Measurements from ENCODE around the gene TYMP.
A peak's percentile ranks its signal among the peaks of the same experiment; 100 is the strongest.
"Not testable (repeated sequence)": the region's sequence is repeated elsewhere in the genome, so short reads cannot be mapped to it uniquely, and the experiment has no call there.

The TYMP gene

DNA sequence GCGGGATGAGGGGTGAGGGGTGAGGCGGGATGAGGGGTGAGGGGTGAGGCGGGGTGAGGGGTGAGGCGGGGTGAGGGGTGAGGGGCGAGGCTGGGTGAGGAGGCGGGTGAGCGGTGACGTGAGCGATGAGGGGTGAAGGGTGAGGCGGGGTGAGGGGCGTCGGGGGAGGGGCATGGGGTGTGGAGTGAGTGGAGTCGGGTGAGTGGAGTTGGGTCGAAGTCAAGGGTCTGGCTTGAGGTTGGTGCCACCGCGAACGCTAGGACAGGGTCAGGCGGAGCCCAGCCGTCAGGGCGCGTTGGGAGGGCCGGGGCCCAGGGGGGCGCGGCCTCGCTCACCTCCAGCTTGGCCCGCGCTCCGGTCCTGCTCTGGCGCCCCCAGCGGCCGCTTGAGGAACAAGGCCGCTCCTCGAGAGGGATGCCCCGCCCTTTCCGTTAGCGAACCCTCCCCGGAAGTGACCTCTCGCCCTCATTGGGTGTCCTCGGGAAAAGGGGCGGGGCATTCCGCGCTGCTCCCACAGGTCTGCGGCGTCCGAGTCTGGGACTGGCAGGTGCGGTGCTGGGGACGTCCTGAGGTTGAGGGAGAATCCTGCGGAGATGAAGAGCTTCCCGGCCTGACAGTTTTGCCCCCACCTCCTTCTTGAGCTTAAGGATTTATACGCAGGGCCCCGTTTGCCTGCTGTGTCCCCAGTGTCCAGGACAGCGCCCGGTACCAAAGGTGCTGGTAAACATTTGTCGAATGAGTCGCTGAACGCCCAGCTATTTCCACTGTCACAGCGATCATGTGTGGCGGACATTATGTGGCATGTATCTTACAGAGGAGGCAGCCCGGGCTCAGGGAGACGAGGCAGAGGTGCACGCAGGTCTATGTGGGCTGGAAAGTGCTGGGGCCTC lies 33.0 kb upstream of the TYMP start, which contains the start of gene SYCE3:
TSS of gene SYCE3 (minus strand) at position 397 of the 890 bp plus-strand sequence. CDS start 6,514 bp downstream, outside the sequence.
- DNase-seq: peak; percentile 88

DNA sequence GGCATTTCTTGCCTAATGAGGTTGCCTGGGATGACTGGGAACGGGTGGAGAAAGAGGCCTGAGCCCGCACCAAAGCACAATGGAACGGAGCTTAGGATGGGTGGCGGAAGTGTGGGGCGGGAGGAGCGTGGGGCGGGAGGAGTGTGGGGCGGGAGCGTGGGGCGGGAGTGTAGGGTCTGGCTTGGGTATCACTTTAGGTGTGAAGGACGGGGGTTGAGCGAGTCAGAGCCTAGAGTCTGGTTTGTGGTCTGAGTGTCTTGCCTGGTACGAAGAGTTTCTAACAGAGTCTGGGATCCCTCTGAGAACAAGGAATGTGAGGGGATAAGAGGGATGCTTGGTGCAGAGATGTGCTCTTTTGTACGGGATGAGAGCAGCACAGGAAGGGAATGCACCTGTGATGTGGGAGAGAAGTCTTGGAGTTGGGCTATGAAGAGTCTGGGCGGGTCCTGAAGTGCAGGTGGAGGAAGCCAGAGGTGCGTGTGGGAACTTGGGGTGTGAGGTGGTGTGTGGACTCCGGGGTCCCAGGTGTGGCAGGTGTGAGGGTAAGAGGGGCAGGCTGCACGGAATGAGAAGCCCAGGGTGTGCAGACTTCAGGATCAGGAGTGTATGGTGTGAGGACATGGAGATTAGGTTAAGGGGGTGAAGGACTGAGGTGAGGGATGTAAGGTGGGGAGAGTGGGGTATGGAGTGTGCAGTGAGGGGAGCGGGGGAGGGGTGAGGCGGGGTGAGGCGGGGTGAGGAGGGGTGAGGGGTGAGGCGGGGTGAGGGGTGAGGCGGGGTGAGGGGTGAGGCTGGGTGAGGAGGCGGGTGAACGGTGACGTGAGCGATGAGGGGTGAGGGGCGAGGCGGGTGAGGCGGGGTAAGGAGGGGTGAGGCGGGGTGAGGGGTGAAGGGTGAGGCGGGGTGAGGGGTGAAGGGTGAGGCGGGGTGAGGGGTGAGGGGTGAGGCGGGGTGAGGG lies 31.9 kb upstream of the TYMP start:
- no peak for DNase-seq

DNA sequence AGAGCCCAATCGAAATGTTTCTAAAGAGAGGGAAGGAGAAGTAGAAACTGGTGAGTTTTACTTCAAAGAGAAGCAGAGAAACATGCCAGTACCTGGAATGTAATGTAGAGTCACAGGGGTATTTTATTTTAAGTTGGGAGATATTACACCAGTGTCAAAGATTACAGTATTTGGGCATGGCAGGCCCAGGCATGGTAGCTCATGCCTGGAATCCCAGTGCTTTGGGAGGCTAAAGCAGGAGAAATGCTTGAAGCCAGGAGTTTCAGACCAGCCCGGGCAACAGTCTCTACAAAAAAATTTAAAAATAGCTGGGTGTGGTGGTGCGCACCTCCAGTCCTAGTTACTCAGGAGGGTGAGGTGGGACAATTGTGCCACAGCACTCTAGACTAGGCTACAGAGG lies 30.2 kb upstream of the TYMP start:
- no peak for DNase-seq

DNA sequence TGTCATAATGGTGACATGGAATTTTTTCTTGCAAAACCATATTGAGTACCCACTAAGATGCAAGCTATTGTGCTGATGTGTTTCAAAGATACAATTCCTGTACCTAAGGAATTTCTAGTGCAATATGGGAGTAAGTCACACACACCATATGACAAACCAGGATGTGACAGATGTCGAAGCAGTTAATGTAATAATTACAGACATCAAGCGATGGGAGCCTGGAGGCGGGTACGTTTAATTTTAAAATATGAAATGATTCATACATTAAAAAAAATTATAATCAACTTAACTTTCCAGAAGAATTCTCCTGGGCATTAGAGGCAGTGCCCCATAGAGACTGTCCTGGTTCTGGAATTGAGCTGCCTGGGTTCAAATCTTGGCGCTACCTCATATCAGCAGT lies 26.9 kb upstream of the TYMP start:
- no peak for DNase-seq

DNA sequence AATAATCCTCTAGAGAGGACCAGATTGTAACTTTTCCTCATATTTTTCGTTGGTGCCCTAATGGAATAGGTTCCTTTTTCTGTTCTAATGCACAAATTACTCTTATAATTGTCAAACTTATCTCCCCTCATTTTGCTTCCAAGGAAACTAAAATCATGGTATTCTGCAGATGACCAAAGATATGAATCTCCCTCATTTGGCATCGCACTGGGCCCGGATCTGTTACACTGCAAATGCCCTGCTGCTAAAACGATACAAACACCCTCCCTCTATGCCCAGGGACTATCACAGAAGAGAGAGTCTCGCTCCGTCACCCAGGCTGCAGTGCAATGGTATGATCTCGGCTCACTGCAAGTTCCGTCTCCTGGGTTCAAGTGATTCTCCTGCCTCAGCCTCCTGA lies 23.5 kb upstream of the TYMP start:
- DNase-seq: no peak

DNA sequence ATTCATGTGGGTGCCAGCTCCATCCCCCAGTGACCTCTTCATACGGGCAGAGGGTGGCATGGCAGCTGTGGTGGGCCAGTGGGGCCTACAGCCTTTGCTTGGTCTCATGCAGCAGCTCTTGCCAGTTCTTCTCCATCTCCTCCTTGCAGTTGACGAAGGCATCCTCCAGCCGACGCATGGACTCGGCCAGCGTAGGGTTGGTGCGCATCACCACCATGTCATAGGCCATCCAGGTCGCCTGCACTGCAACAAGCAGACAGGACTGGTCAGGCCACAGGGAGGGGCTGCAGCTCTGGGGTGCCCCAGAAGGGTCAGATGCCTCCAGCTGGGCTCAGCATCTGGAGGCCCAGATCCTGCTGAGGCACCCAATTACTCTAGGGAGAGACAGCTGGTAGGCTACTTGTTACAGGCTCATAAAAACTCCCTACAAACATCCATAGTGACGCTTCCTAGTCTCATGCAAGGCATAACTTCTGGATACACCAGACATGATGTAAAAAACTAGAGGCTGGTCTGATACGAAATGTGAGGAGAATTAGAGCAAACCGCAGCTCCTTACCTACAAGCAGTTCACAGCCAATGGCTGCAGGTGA lies 21.4 kb upstream of the TYMP start:
- no peak for DNase-seq

DNA sequence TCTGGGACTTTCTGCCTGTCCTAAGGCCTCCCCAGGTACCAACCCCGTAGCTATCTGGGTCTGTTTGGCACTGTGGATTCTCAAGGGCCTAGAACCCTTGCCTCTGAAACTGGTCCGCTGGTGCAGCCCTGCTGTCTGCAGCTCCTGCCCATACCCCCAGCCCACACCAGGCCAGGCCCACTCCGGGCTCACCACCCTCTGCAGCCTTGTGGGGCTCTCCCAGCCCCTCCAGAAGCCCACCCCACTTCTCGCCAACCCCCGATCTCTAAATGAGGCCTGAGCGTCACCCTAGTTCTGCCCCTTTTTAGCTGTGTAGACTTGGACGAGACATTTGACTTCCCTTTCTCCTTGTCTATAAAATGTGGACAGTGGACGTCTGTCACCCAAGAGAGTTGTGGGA lies 20.6 kb upstream of the TYMP start:
- no peak for DNase-seq

DNA sequence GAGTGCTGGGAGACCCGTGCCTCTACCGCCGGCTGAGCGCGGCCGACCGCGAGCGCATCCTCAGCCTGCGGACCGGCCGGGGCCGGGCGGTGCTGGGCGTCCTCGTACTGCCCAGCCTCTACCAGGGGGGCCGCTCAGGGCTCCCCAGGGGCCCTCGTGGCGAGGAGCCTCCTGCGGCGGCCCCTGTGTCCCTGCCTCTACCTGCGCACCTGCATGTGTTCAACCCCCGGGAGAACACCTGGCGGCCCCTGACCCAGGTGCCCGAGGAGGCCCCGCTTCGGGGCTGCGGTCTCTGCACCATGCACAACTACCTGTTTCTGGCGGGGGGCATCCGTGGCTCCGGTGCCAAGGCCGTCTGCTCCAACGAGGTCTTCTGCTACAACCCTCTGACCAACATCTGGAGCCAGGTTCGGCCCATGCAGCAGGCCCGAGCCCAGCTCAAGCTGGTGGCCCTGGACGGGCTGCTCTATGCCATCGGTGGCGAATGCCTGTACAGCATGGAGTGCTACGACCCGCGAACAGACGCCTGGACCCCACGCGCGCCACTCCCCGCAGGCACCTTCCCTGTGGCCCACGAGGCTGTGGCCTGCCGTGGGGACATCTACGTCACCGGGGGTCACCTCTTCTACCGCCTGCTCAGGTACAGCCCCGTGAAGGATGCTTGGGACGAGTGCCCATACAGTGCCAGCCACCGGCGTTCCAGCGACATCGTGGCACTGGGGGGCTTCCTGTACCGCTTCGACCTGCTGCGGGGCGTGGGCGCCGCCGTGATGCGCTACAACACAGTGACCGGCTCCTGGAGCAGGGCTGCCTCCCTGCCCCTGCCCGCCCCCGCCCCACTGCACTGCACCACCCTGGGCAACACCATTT lies 19.3 kb upstream of the TYMP start:
- no peak for DNase-seq

DNA sequence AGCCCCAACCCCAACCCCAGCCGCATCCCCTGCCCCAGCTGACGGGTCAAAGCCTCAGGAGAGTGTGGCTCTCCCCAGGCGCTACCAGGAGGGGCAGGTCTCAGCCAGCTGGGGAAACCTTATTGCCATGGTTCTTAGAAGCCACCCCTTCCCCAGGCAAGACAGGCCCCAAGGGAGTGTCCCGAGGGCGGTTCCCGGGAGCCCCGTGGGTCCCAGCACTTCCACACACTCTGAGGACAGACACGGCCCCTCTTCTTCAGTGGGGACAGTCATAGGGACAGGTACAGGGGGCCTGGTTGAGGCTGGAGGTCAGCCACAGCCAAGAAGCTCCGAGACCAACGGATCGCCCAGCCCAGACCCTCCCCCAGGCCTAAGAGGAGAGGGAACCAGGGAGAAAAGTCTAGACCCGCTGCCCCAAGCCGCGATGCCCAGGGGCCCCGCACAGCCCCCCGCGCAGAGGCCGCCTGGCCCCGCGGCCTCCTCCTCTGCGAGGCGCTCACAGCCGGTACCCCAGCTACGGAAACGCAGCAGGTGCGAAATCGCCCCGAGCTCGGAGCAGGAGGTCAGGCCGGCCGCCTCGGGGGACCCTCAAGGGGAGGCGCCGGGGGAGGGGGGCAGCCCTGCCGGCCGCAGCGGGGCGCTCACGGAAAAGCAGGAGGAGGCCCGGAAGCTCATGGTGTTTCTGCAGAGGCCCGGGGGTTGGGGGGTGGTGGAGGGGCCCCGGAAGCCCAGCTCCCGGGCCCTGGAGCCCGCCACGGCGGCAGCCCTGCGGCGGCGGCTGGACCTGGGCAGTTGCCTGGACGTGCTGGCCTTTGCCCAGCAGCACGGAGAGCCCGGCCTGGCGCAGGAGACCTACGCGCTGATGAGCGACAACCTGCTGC lies 18.5 kb upstream of the TYMP start:
- no peak for DNase-seq

DNA sequence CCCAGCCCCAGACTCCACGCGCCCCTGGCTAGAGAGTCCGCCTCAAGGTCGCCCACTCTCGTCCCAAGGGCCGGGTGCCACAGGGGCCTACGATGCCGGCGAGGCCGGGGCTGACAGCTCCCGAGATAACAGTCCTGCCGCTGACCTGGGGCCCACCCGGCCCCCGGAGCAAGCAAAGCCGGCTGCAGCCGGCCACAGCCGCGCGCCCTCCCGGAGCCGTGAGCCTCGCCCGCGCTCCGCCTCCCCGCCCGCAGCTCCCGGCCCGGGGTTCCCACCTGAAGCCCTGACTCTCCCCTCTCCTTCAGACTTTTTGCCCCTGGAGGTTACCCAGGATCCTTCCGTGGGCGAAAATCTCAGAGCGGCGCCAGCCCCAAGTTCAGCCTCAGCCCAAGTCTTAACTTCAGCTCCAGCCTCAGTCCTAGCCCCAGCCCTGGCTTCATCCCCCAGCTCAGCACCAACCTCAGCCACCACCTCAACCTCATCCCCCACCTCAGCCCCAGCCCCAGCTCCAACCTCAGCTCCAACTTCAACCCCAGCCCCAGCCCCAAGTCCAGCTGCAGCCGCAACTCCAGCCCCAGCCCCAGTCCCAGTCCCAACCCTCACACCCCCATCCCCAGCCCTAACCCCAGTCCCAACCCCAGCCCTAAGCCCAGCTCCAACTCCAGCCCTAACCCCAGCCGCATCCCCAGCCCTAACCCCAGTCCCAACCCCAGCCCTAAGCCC lies 17.6 kb upstream of the TYMP start:
- DNase-seq: no peak

DNA sequence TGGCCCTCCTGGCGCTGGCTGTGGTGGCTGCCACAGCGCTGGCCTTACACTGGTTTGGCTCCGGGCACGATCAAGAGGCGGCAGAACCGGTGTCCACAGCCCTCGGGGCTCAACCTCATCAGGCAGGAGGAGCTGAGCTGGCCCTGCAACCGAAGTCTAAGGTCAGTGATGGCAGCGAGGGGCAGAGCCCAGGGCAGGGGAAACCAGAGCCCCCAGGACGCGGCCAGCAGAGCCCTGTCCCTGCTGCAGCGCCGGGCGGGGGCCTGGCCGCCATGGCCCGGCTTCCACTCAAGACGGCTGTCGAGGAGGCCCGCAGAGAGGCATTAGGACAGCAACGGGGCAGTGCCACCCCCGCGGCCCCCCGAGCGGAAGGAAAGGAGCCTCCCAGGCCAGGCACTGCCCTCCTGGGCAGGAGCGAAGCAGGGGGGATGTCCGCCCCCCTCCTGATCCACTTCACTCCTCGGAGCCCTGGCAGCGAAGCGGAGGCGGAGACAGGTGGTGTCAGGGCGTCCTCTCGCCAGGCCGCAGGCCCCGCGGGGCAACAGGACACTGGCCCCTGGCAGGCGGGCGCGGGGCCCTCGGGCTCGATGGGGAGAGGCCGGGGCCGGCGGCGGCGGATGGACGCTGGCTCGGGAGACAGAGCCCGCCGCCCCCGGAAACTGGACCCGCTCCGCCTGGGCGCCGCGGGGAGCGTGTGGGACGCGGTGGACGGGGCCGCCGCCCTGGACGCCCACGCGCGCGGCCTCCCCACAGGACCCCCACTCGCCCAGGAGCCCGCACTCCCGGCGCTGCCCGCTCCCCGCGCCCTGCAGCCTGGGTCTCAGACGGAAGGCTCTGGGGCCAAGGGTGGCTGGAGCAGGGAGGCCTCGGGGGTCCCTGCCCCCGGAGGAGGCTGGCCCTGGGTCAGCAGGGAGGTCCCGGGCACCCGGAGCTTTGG lies 16.8 kb upstream of the TYMP start:
- no peak for DNase-seq

DNA sequence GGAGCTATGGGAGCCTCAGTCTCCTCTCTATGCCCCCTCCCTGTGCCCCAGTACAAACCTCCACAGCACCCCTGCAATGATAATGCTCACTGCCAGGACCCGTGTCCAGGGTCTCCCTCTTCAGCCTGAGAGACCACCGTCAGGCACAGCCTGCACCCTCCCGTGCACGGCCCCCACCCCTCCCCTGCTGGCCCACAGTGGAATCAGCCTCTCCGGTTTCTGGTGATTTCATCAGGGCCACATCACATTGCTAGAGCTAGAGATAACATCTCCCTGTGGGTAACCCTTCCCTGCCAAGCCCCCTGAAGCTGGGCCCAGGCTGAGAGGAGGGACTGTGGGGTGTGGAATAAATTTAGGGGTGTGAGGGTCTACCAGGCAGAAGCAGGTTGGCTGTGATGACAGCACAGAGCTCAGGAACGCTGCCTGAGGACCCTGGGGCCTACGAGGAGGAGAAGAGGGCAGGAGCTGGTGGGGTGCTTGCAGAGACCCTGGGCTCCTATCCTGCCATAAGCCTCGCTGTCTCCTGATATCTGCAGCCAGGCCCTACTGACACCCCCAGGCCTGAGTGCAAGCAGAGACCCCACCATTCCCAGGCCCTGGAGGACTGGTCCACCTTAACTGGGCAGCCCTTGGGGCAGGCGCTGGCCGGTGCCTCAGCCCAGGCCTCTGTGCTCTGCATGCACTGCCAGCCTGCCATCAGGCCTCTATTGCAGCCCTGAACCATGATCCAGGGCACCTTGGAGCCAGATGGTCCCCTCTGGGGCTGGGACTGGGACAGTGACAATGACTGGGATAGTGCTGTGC lies 15.9 kb upstream of the TYMP start, which contains the start of gene KLHDC7B:
TSS of gene KLHDC7B (plus strand) at position 378 of the 804 bp plus-strand sequence. CDS start at position 723, 345 bp downstream.
- DNase-seq: no peak

DNA sequence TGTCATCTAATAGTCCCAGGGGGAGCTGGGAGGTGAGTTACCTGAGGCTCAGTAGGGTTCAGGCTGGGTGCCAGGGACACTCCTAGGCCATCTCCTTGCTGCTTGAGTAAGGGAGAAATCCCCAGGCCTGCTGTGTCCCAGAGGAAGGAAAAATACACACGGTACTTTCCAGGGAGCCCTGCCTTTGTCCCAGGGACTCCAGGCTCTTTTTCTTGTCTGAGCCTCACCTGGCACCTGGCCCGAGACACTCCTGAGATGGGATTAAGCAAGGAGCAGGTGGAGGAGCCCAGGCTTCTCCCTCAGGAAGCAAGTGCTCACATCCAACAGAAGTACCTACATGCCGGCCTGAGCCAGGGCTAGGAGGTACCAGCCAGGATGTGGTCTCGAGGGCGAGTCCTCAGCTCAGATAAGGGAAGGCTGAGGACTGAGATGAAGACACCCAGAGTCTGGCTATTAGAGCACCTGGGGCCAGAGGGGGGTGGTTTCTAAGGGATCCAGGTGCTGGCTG lies 15.0 kb upstream of the TYMP start:
- DNase-seq: no peak

DNA sequence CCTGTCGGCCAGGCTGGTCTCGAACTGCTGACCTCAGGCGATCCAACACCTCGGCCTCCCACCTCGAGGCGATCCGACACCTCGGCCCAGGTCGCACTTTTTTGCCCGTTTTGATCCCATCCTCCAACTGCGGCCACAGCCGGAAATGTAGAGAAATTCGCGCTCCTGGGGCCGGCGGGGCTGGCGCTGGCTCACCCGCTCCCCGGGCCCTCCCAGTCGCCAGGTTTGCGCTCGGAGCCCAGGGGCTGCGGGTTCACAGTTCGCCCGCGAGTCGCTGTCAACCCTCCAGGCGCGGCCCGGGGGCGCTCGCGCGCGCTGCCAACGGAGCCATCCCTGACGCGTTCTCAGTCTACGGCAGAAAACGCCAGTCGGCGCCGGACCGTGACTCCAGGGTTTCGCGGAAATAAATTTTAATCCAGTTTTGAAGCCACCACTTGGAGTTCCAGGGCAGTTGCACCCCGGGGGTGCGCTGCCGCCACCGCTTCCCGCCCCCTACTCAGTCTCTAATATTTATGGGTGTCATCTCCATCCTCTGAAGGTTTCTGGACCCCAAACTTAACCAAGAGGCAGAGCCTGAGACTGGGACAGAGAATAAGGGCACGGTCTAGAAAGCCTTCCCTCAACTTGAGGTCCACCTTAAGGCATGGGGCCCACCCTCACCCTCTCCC lies 14.4 kb upstream of the TYMP start:
- peak; percentile 52 for DNase-seq

DNA sequence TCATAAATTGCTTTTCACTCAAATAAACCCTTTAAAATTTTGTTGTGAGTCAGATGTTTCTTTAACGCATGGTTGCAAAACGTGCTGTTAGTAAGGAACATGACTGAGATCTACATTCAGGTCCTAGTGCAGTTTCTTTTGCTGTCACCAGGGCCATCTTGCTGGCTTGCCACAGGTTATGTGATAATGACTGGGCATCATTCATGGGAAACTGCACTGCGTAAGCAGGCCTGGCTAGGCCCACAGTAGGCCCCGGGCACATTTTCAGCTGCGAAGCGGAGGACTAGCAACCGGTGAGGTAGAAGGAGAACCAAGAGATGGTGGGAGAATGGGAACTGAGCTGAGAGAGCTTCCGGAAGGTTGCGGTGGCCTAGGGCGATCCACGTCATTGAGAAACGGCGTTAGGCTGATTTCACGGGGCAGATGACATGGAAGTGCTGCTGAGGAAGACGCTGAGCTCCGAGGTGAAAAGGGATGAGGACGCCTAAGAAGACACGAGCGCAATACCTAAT lies 12.7 kb upstream of the TYMP start:
- DNase-seq: no peak

DNA sequence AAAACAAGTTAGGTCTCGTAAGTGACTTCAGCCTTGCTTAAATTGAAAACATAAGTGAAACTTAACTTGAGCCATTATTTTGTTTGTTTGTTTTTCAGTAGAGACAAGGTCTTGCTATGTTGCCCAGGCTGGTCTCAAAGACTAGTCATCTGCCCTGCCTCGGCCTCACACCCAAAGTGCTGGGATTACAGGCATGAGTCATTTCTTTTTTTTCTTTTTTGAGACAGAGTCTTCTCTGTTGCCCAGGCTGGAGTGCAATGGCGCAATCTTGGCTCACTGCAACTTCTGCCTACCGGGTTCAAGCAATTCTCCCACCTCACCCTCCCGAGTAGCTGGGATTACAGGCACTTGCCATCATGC lies 11.8 kb upstream of the TYMP start:
- DNase-seq: not testable (repeated sequence)

DNA sequence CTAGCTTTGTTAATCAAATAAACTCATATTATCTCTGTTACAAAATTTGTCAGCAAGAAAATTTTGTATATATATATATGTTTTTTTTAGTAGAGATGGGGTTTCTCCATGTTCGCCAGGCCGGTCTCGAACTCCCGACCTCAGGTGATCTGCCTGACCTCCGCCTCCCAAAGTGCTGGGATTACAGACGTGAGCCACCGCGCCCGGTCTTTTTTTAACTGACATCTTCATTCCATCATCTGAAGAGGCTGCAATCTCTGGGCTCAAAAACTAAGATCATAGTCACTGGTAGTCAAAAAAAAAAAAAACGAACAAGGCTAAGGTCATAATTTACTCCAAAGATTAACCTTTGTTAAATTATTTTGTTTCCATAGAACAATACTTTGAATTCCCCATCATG lies 10.6 kb upstream of the TYMP start:
- no peak for DNase-seq

Data from NCI-H510A (cell line).